HTERT RPE-1 (cell line): ENCODE results near the gene CCDC70.

Experiments
- in situ Hi-C: fragments of 300-500 bp; cut with MboI; formaldehyde crosslinking; loops from 4 replicates; pipeline ENCODE4 v1.14.3; 2020; ENCODE audit warnings: low sequenced_read_pairs

CCDC70 gene

DNA sequence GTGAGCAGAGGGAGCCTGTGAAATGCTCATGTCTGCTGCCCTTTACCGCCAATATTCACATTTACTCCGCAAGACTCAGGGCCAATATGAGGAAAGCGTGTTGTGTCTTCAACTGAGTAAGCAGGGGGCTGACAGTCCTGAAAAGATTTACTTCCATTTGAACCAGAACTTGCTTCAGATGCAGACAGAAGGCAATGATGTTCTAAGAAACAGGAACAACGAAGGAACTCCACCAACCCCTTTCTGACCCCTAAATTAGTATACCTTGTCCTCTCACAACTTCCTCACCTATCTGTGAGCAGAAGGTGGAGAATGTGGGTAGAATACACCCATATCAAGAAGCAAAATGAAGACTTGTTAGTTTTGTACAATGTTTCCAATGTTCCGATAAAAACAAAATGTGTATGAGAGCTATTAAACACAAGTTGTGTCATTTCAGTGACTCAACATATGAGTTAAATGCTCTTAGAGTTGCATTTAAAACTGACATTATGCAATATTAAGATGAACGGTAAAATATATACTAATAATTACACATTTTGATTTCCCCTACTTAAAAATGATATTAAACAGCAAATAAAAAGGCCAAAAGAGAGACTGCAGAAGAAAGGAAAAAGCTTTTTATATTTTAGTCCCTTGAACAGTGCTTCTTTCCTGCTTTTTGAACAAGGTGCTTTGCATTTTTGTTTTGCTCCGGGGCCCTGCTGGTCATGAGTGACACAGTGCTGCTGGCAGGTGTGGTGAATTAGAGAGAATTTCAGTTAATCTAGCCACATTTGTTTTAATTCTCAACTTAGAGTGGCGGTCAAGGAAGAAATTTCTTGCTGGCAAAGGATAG is 32.8 kb upstream of the CCDC70 start:
- in situ Hi-C loops: no loop called here

DNA sequence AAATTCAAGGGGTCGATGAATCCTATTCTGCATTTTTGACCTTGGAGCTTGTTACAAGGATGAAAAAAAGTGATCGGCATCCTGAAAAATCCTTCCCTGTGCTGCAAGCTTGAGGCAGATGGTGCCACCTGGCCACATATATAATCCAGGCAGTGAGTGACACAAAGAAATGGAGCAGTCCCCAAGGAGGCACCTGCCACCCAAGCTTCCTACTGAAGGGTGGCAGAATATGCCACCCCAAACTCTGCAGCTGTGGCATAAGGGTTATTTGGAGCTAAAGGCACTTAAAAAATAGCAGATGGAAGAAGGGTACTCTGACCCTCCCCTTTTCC is 32.2 kb upstream of the CCDC70 start:
- in situ Hi-C loops: no loop called here

DNA sequence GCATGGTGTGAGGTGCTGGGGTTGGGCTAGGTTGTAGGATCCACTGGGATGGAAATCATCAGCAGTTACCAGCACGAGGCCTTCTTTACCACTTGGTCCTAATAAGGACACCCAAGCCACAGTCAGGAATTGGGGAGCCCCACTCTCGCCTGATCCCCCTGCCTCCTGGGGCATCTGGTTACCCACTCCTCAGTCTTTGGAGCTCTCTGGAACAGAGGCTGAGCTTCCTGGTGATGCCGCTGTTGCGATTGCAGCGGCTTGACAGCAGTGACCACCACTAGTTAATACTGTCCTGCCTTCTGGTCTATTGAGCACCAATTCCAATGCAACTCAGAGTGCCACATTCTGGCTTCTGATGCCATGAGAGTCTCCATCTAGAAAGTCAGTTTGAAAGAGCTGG is 30.2 kb upstream of the CCDC70 start:
- in situ Hi-C loops: no loop called here

DNA sequence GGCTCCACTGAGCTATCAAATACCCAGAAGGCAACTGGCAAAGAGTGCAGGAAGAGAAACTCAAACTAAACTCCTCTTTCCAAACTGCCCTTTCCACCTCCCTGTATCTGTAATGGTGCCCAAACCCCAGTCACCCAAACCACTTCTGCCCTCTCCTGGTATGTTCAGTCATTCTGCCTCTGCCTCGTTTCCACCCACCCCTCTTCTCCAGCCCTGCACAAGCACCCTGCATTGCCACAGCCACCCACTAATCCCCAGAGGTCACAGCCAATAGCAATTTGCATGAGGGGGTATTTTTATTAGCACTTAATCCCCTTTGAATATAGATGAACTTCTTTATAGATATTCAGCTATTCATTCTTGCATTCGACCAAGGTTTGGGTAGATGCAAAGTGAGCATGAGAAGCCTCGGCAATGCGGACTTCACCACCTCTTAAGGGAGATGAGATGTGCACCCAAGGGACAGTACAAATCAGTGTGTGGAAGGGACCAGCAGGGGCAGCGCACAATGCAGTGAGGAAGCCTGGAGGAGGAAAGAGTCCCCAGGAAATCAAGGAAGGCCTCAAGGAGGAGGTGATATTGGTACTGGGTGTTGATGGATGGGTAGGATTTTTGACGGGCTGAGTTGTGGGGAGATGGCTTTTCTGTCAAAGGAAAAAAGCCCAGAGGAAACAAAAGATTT is 29.2 kb upstream of the CCDC70 start:
- in situ Hi-C loops: no loop called here

DNA sequence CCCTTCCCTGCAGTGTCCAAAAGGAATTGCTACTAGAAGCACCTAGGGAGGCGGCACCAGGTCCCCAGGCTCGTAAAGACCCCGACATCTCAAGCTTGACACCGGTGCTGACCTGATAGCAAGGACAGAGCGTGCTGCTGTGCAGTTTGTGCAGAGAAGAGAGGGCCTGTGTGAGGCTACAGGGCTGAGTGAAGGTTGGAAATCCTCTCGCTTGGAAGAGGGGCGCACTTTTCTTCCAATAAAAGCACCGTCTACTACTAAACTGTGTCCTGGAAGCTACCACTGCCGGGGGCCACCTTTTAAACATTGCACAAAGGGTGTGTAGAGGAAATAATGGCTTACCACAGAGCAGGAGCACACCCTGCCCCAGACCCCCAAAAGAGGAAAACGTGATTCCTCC is 27.8 kb upstream of the CCDC70 start:
- in situ Hi-C loops: no loop called here

DNA sequence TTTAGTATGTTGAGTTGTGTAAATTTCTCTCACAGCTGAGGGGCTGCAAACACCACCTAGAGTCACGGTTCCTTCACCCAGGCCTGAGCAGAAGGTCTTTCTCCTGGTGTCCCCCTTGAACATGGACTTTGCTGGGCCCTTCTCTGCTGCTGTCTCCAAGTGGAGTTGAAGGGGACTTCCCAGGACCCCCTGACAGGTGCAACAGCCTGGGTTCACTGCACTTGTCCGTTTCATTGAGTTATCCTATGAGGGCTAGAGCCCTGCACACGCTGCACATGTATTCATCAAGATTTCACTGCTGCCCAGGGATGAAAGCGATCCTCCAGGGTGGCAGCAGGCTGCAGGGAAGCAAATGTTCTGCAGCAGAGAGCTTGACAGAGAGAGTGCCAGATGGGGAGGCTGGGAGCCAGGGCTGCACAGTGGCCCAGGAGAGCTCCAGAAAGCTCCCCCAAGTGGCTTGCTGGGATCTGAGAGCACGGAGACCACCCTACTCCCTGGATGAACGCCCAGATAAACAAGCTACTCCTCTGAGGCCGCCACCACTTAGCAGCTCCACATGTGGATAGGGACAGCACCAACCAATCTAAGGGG is 27.1 kb upstream of the CCDC70 start:
- in situ Hi-C loops: no loop called here

DNA sequence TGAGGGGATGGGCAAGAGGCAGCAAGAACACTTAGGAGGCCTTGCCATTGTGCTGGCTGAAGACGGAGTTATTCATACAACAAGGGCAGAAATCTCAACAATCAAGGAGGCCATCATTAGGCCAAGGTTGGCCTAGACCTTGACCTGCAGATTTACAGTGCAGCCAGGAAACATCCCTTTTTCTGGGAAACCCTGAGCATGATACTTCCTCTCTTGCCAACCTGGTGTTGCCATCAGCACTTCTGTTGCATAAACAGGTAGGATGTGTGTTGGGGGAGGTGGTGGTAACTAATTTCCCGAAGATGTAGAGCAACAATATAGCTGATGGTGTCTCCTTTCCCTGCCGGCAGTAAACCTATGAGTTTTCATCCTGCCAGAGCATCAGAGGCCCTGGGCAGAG is 24.8 kb upstream of the CCDC70 start:
- in situ Hi-C loops: no loop called here

DNA sequence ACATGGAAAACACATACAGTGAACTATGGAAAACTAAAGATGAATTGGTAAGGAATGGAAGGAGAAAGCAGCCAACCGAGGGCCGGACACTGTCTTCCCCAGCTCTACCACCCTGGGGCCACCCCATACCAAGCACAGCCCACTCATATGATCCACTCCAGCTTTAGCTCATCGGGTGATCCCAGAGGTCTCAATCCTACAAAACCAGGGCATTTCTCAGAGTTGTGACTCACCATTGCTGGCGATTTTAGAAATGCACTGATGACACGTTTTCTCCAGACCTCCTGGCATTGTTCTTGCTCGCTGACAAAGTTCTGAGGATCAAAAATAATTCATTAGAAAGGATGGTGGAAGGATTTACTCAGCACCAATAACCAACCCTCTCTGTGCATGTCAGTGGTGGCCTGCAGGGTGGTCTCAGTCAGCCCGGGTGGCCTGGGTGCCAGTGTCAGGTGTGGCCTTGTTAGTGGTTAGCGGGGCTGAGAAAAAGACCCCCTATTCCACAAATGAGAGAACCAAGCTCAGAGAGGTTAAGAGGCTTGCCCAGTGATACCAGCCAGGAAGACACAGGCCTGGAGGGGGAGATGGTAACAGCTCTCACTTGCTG is 23.4 kb upstream of the CCDC70 start:
- in situ Hi-C loops: no loop called here

DNA sequence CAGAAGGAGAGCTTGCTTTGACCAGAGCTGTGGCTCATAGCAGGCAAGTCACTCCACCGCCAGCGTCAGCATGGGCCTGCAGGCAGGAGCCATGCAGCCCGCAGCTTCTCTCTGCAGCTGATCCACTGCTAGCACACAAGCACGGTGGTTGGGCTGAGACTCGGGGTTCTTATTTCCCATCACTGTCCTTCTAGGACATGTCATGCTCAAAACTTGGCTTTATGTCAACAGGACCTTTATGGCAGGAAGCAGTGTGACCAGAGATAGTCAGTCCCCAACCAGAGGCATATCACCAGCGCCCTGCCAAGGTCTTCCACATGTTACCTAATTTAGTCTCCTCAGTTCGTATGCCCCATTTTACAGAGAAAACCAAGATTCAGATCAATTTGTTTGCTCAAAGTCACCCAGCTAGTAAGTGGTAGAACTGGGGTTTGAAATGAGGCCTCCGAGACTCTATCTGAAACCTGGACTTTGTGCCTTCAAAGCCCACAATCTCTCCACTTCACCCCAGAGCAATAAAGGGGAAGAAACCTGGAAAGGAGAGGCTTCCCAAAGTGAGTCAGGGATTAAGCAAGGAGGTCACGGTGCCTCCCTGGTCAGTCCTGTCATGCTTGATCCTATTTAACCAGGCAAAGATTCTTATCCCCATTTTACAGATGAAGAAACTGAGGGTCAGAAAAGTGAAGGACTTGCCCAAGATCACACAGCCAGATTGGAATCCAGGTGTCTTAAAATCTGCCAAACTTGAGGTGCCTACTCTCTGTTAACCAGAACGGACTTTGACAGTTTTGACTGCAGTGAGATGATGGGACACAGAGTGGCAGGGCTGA is 21.8 kb upstream of the CCDC70 start:
- in situ Hi-C loops: no loop called here

DNA sequence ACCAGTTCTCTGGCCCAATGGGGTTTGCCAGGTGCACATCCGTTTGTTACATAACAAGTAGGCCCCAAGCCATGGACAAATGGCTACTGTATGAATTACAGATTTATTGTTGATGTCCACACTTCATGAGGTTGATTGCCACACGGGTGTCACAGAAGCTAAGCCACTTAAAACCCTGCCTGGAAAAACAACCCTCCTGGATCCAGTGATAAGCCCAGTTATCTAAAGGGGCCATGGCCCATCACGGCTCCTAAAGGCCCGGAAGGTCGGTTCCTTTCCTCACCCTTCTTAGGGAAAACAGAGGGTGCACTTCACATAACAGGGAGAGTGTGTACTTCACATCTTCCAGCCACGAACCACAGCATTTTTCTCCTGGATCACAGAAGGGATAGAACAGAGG is 20.9 kb upstream of the CCDC70 start:
- in situ Hi-C loops: no loop called here

DNA sequence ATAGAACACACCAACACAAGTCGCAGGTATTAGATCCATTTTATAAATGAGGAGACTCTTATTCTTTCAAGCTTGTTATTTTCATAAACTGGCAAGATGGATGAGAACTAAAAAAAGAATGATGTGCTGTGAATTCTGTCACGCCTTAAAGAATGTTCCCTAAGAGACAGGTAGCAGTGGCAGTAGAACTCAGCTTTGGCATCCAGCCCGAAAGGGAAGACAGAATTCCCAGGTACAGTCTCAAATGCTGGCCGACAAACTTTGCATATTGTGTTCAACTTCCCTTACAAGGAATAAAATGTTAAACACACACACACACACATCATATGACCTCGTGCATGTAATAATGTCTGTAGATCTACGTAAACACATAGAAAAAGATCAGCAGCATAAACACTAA is 20.0 kb upstream of the CCDC70 start:
- in situ Hi-C loops: no loop called here

DNA sequence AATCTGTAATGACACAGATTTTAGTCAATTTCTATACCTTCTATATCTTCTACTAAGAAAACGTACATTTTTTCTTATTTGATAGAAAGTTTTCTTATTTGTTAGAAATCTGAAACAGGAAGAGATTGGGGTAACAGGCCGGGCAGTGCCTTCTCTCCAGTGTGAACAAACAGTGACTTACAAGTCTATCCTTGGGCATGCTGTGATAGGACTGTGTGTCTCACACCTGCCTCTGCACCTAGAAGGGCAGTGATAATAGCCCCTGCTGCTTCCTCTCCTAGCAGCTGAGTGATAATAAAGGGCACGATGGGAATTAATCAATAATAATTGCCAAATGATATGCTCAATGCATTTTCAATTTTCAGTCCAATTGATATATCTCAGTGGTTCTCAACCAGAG is 18.2 kb upstream of the CCDC70 start:
- in situ Hi-C loops: no loop called here

DNA sequence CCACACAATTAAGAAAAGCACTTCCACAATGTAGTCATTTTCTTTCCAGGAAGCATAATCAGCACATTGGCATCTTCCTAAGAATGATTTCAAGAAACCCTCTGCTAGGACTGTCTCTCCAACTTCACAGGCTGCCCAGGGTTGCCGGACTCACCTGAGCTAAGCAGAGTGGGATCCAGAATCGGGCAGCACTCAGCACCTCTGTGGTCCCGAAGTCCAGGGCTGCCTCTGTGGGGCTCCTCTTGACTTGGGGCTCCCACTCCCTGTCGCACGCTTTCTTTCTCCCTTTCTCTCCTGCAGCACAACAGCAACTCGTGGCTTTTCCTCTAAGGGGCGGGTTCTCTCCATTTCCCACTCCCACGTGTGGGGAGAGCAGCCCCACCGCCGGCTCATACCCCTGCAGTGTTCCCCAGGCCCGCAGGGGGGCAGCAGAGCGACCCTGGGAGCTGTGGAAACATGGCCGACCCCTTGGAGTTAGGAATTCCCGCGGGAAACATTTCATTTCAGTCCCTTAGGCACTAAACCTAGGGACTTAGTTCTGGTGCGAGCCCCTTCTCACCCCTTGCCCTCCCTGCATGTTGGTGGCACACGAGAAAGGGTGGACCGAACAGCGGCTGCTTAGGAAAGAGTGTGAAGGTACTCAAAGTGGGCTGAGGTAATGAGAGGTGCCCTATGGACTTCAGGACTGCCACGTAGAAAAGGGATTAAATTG is 16.8 kb upstream of the CCDC70 start, which contains the start of gene TMEM272:
TSS of gene TMEM272 (minus strand) at position 316 of the 712 bp plus-strand sequence. CDS start 6,647 bp downstream, outside the sequence.
- in situ Hi-C loops: no loop called here

DNA sequence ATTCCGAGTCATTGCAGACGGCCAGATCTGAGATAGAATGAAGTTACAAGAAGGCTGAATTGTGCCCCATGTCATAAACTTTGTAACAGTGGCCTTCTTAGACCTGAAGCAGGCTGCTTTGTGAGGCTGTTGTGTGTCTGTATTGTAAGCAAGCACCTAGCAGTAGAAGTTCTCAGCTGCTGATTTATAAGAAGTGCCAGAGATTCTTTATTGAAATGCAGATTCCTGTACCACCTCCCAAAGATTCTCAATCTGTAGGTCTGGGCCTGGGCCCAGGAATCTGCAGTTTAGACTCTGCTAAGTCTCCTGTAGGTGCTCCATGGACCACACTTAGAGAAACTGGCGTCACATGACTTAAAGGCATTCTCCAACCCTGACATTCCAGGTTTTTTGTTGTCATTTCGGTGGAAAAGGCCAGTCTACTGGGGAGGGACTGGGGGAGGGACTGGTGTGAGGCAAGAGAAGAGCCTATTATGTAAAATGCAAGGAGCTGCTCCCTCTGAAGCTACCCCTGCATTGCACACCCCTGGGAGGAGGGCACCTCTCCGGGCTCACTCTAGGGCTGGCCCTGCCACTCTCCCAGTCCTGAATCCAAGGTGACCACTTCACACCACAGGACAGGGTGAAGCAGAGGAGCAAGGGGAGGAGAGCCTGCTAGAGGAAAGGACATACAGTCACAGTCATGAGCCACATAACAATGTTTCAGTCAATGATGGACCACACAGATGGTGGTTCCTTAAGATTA is 16.0 kb upstream of the CCDC70 start:
- in situ Hi-C loops: no loop called here

DNA sequence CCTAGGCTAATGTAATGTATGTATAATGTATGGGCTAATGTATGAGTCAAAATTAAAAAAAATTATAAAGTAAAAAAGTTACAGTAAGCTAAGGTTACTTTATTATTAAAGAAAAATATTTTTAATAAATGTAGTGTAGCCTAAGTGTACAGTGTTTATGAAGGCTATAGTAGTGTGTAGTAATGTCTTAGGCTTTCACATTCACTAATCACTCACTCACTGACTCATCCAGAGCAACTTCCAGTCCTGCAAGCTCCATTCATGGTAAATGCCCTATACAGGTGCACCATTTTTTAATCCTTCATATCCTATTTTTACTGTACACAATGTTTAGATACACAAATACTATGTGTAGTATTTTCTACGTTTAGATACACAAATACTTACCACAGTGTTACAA is 15.0 kb upstream of the CCDC70 start:
- in situ Hi-C loops: no loop called here

DNA sequence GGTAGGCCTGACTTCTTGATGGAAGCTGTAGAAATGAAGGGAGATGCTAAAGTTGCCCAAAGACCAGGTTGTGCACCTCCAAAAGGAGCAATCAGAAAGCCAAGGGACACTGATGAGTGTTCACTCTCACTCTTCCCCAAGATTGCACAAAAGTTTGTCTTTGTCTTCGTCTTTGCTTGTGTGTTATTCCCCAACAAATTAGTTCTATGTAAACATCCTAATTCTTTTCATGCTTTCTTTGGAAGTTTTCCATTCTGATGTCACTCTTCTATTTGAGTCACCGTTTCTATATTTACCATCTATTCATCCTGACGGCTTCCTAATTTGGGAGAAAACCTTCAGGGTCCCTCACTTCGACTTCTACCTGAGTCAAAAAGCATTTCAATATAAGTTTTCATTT is 13.1 kb upstream of the CCDC70 start:
- in situ Hi-C loops: no loop called here

DNA sequence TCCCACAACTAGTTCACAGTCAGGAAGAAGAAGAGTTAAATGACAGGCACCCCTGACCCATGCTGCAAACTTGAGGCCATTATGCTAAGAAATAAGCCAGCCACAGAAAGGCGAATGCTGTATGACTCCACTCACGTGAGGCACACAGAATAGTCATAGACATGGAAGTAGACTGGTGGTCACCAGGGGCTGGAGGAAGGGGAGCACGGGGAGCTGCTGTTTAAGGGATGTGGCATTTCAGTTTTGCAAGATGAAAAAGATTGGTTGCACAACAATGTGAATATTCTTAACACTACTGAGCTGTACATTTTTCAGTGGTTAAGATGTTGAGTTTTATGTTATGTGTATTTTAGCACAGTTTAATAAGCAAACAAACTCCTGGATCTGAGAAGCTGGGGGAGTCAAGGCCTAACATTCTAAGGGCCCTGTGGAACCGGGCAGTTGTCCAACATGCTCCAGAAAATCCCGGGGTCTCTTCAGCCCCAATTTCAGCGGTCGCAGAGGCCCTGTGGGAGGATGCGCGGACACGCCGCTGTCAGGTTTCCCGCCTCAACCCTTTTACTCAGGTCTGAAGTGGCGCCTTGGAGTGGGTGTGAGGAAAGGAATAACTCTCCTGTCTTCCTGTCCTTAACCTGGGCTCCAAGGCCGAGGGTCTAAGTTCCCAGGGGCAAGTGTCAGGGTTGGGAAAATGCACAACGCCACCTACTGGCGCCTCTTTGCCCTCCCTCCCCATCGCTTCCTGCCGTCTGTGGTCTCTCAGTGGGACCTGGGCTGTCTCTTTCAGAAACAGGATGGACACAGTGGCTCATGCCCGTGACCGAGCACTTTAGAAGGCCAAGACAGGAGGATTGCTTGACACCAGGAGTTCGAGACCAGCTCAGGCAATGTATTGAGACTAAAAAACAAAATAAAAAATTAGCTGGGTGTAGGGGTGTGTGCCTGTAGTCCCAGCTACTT is 12.3 kb upstream of the CCDC70 start:
- in situ Hi-C loops: no loop called here

DNA sequence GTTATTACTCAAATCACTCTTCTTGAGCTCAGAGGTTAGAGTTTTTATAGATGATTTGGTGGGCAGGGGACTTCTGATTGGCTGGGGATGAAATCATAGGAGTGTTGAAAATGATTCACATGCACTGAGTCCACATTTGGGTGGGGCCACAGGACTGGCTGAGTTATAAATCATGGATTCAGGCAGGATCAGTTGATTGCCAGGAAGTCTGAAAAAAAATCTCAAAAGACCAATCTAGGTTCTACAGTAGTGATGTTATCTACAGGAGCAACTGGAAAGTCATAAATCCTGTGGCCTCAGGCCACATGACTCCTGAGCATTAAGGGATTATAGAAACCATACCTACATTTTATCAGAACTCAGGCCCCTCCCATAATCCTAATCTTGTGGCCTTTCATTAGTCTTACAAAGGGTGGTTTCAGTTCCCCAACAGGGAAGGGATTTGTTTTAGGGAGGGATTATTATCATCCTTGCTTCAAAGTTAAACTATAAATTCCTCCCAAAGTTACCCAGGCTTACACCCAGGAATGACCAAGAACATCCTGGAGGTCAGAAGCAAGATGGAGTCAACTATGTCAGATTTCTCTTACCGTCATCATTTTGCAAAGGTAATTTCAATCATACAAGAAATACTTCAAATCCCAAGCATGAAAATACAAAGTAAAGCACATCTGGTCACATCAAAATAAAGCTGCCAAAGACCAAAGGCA is 5.6 kb upstream of the CCDC70 start:
- in situ Hi-C loops: no loop called here
